Glutamatergic neuron (in vitro differentiated cells): ENCODE measurements around the gene ELMO1. TPM values are rescaled to one million over a fixed set of nuclear protein-coding genes. Genes with fewer than 3 reads are reported as not detected.

ENCODE experiments used
- DNase-seq: peaks from one replicate; pipeline ENCODE4 v3.0.0; 2022
- H3K27ac Mint-ChIP-seq: one replicate; pipeline ENCODE4 v1.8.0; 2020; ENCODE audit warnings: mild to moderate bottlenecking, mixed read lengths, inconsistent platforms; ENCODE audit not compliant: unreplicated experiment
- H3K27me3 Mint-ChIP-seq: one replicate; pipeline ENCODE4 v1.8.0; 2020; ENCODE audit warnings: mild to moderate bottlenecking, moderate library complexity, mixed read lengths, inconsistent platforms; ENCODE audit not compliant: unreplicated experiment
- H3K36me3 Mint-ChIP-seq: one replicate; pipeline ENCODE4 v1.8.0; 2020; ENCODE audit warnings: mild to moderate bottlenecking, mixed read lengths, inconsistent platforms; ENCODE audit not compliant: unreplicated experiment
- H3K4me1 Mint-ChIP-seq: one replicate; pipeline ENCODE4 v1.8.0; 2020; ENCODE audit warnings: mild to moderate bottlenecking, low read depth, mixed read lengths, inconsistent platforms; ENCODE audit not compliant: unreplicated experiment
- H3K4me3 Mint-ChIP-seq: one replicate; pipeline ENCODE4 v1.8.0; 2020; ENCODE audit warnings: mild to moderate bottlenecking, mixed read lengths, inconsistent platforms; ENCODE audit not compliant: unreplicated experiment
- H3K9me3 Mint-ChIP-seq: one replicate; pipeline ENCODE4 v1.8.0; 2020; ENCODE audit warnings: mild to moderate bottlenecking, moderate library complexity, mixed read lengths, inconsistent platforms; ENCODE audit not compliant: unreplicated experiment
- CTCF ChIP-seq: fragments of 200-600 bp; sonication (generic); IDR thresholded peaks from one replicate; pipeline ENCODE4 v1.5.0; 2021; ENCODE audit not compliant: partially characterized antibody, unreplicated experiment
- total RNA-seq: library from RNA; stranded (reverse); fragmentation: NEBNext Ultra II Directional; extraction: Animal tissue kit (Norgen Biotek cat#: 25700); gene quantifications from one replicate; pipeline ENCODE4 v1.2.1, GENCODE V29; 2021; ENCODE audit not compliant: unreplicated experiment

Gene ELMO1
- total RNA-seq, 1 donor from 2014 or later = 5.5 TPM

- Mint-ChIP-seq H3K4me1 (peaks cover 14% of the 10 kb centered on the region), H3K27me3 (no peaks in the 10 kb centered on the region), H3K4me3 (no peak overlapping the region), H3K9me3 (no peaks in the 10 kb centered on the region), H3K36me3 (no peaks in the 10 kb centered on the region), H3K27ac (no peak overlapping the region)
- no peak for TF ChIP-seq CTCF
- DNase-seq = no peak
Measured at GRCh38 chr7:37390114-37390513, 58.5 kb downstream of the ELMO1 start.

- TF ChIP-seq CTCF = no peak
- H3K27ac Mint-ChIP-seq = no peak overlapping the region
- DNase-seq = no peak
- H3K4me1 Mint-ChIP-seq = peaks cover 14% of the 10 kb centered on the region
- H3K4me3 Mint-ChIP-seq = no peak overlapping the region
- no peaks in the 10 kb centered on the region for H3K27me3 Mint-ChIP-seq
- no peaks in the 10 kb centered on the region for H3K9me3 Mint-ChIP-seq
- no peaks in the 10 kb centered on the region for H3K36me3 Mint-ChIP-seq
Measured at GRCh38 chr7:37388811-37389210, 59.9 kb downstream of the ELMO1 start.

- DNase-seq = no peak
- H3K4me1 Mint-ChIP-seq = peaks cover 2% of the 10 kb centered on the region
- no peak overlapping the region for H3K27ac Mint-ChIP-seq
Measured at GRCh38 chr7:37385787-37386186, 62.9 kb downstream of the ELMO1 start.

GRCh38 chr7:37382546-37383088 lies 66.0 kb downstream of the ELMO1 start:
- Mint-ChIP-seq H3K4me3 (no peak overlapping the region), H3K27me3 (no peaks in the 10 kb centered on the region), H3K36me3 (peaks cover 4% of the 10 kb centered on the region), H3K4me1 (no peaks in the 10 kb centered on the region), H3K27ac (no peak overlapping the region), H3K9me3 (no peaks in the 10 kb centered on the region)
- DNase-seq = no peak
- TF ChIP-seq CTCF = no peak

More at GRCh38 chr7:37385787-37386186, 62.9 kb downstream of the ELMO1 start:
- no peak overlapping the region for H3K4me3 Mint-ChIP-seq
- H3K36me3 Mint-ChIP-seq = no peaks in the 10 kb centered on the region
- no peak for TF ChIP-seq CTCF
- H3K27me3 Mint-ChIP-seq = no peaks in the 10 kb centered on the region
- H3K9me3 Mint-ChIP-seq = no peaks in the 10 kb centered on the region

- TF ChIP-seq CTCF = no peak
- H3K4me3 Mint-ChIP-seq = no peak overlapping the region
- DNase-seq = no peak
- no peaks in the 10 kb centered on the region for H3K9me3 Mint-ChIP-seq
- H3K4me1 Mint-ChIP-seq = no peaks in the 10 kb centered on the region
- no peak overlapping the region for H3K27ac Mint-ChIP-seq
- H3K27me3 Mint-ChIP-seq = no peaks in the 10 kb centered on the region
- H3K36me3 Mint-ChIP-seq = peaks cover 16% of the 10 kb centered on the region
Measured at GRCh38 chr7:37380831-37381230, 67.8 kb downstream of the ELMO1 start.
